Astrocyte (in vitro differentiated cells and primary cell): ENCODE results near the gene DIAPH2. TPM values are rescaled to one million over a fixed set of nuclear protein-coding genes. Genes with fewer than 3 reads are reported as not detected.

ENCODE experiments used
- DNase-seq: peaks from one replicate; pipeline ENCODE4 v3.0.0-alpha.2; 2010; ENCODE audit warnings: low read depth
- FAIRE-seq: peaks from 2 replicates; lab custom pipeline; 2011; peaks lifted over from hg19 to GRCh38; lab: Jason Lieb, UNC
- H2AFZ ChIP-seq: 2 replicates; pipeline ENCODE4 v1.6.0; 2012; ENCODE audit warnings: low read depth, low read length, inconsistent platforms
- H3K27ac ChIP-seq: 2 replicates; pipeline ENCODE4 v1.5.1; 2011; ENCODE audit warnings: low read depth, low read length, inconsistent platforms
- H3K27me3 ChIP-seq: 2 replicates; pipeline ENCODE4 v1.6.0; 2011; ENCODE audit warnings: low read length, inconsistent platforms; ENCODE audit not compliant: insufficient read depth
- H3K36me3 ChIP-seq: 2 replicates; pipeline ENCODE4 v1.5.1; 2011; ENCODE audit warnings: low read length, inconsistent platforms; ENCODE audit not compliant: insufficient read depth
- H3K4me1 ChIP-seq: 2 replicates; pipeline ENCODE4 v1.5.1; 2011; ENCODE audit warnings: low read length, inconsistent platforms; ENCODE audit not compliant: insufficient read depth
- H3K4me2 ChIP-seq: 2 replicates; pipeline ENCODE4 v1.6.0; 2012; ENCODE audit warnings: low read length, inconsistent platforms
- H3K4me3 ChIP-seq: 2 replicates; pipeline ENCODE4 v1.5.1; 2011; ENCODE audit warnings: low read depth, mild to moderate bottlenecking, low read length, inconsistent platforms; ENCODE audit not compliant: insufficient read depth
- H3K79me2 ChIP-seq: 2 replicates; pipeline ENCODE4 v1.6.0; 2012; ENCODE audit warnings: mild to moderate bottlenecking, low read length, inconsistent platforms; ENCODE audit not compliant: insufficient read depth
- H3K9ac ChIP-seq: 2 replicates; pipeline ENCODE4 v1.6.0; 2012; ENCODE audit warnings: mild to moderate bottlenecking, low read length, inconsistent platforms
- H3K9me3 ChIP-seq: 2 replicates; pipeline ENCODE4 v1.5.1; 2012; ENCODE audit warnings: low read depth, mild to moderate bottlenecking, low read length, inconsistent platforms; ENCODE audit not compliant: insufficient read depth
- H4K20me1 ChIP-seq: 2 replicates; pipeline ENCODE4 v1.6.0; 2012; ENCODE audit warnings: low read length, inconsistent platforms; ENCODE audit not compliant: insufficient read depth
- H3K27ac Mint-ChIP-seq: one replicate; pipeline ENCODE4 v1.8.0; 2021; ENCODE audit warnings: mild to moderate bottlenecking, mixed read lengths; ENCODE audit not compliant: unreplicated experiment
- H3K27me3 Mint-ChIP-seq: one replicate; pipeline ENCODE4 v1.8.0; 2021; ENCODE audit warnings: low read depth, mixed read lengths; ENCODE audit not compliant: unreplicated experiment
- H3K36me3 Mint-ChIP-seq: one replicate; pipeline ENCODE4 v1.8.0; 2021; ENCODE audit warnings: low read depth, mixed read lengths; ENCODE audit not compliant: unreplicated experiment
- H3K4me1 Mint-ChIP-seq: one replicate; pipeline ENCODE4 v1.8.0; 2021; ENCODE audit warnings: low read depth, mixed read lengths; ENCODE audit not compliant: unreplicated experiment
- H3K4me3 Mint-ChIP-seq: one replicate; pipeline ENCODE4 v1.8.0; 2021; ENCODE audit warnings: mild to moderate bottlenecking, moderate library complexity, mixed read lengths; ENCODE audit not compliant: unreplicated experiment
- H3K9me3 Mint-ChIP-seq: one replicate; pipeline ENCODE4 v1.8.0; 2021; ENCODE audit warnings: mild to moderate bottlenecking, mixed read lengths; ENCODE audit not compliant: unreplicated experiment
- CTCF ChIP-seq: IDR thresholded peaks from 2 replicates; pipeline ENCODE4 v1.5.1; 2011; ENCODE audit warnings: low read depth, mild to moderate bottlenecking, inconsistent platforms, low read length, moderate library complexity; ENCODE audit not compliant: insufficient read depth
- EZH2 ChIP-seq: IDR thresholded peaks from 2 replicates; pipeline ENCODE4 v1.6.1; 2012; ENCODE audit warnings: mild to moderate bottlenecking, low read length, inconsistent platforms; ENCODE audit not compliant: insufficient read depth
- total RNA-seq: library from RNA; stranded (reverse); gene quantifications from 2 replicates; pipeline ENCODE4 v1.2.1, GENCODE V29; 2021

DIAPH2 gene
- total RNA-seq, 1 donor from 2014 or later: 9.8 TPM

GRCh38 chrX:97633798-97634197 lies 949.2 kb downstream of the DIAPH2 start:
- no peak for DNase-seq
- H3K9ac ChIP-seq: no peak overlapping the region
- no peaks in the 10 kb centered on the region for H3K36me3 Mint-ChIP-seq
- no peak overlapping the region for H2AFZ ChIP-seq
- H3K9me3 ChIP-seq: no peaks in the 10 kb centered on the region
- H3K9me3 Mint-ChIP-seq: no peaks in the 10 kb centered on the region
- H3K4me1 ChIP-seq: no peaks in the 10 kb centered on the region
- no peak for FAIRE-seq
- H3K79me2 ChIP-seq: no peaks in the 10 kb centered on the region
- H3K4me2 ChIP-seq: no peak overlapping the region
- H3K27ac Mint-ChIP-seq: no peak overlapping the region
- no peaks in the 10 kb centered on the region for H3K27me3 Mint-ChIP-seq
- no peak overlapping the region for H3K27ac ChIP-seq
- TF ChIP-seq CTCF (no peak), EZH2 (no peak)
- no peak overlapping the region for H3K4me3 Mint-ChIP-seq
- no peaks in the 10 kb centered on the region for H3K36me3 ChIP-seq
- H4K20me1 ChIP-seq: no peaks in the 10 kb centered on the region
- H3K27me3 ChIP-seq: no peaks in the 10 kb centered on the region
- no peak overlapping the region for H3K4me3 ChIP-seq
- no peaks in the 10 kb centered on the region for H3K4me1 Mint-ChIP-seq

- Histone ChIP-seq H4K20me1 (no peaks in the 10 kb centered on the region), H3K27ac (no peak overlapping the region), H3K36me3 (no peaks in the 10 kb centered on the region), H3K9ac (no peak overlapping the region), H2AFZ (no peak overlapping the region), H3K4me3 (no peak overlapping the region), H3K9me3 (no peaks in the 10 kb centered on the region), H3K4me2 (no peak overlapping the region), H3K27me3 (no peaks in the 10 kb centered on the region), H3K79me2 (no peaks in the 10 kb centered on the region), H3K4me1 (no peaks in the 10 kb centered on the region)
- TF ChIP-seq EZH2 (no peak), CTCF (no peak)
- no peaks in the 10 kb centered on the region for H3K4me1 Mint-ChIP-seq
- no peak overlapping the region for H3K4me3 Mint-ChIP-seq
- H3K9me3 Mint-ChIP-seq: no peaks in the 10 kb centered on the region
- H3K27ac Mint-ChIP-seq: no peak overlapping the region
- DNase-seq (no peak), FAIRE-seq (no peak)
- no peaks in the 10 kb centered on the region for H3K27me3 Mint-ChIP-seq
- H3K36me3 Mint-ChIP-seq: no peaks in the 10 kb centered on the region
These were observed 952.0 kb downstream of the DIAPH2 start for GRCh38 chrX:97636473-97637140.

GRCh38 chrX:97637289-97637688 lies 952.6 kb downstream of the DIAPH2 start:
- no peak overlapping the region for H3K9ac ChIP-seq
- no peaks in the 10 kb centered on the region for H3K4me1 Mint-ChIP-seq
- no peak overlapping the region for H2AFZ ChIP-seq
- FAIRE-seq: peak; percentile 93
- H3K27ac Mint-ChIP-seq: no peak overlapping the region
- TF ChIP-seq EZH2 (no peak), CTCF (no peak)
- no peaks in the 10 kb centered on the region for H3K79me2 ChIP-seq
- no peak overlapping the region for H3K27ac ChIP-seq
- no peak overlapping the region for H3K4me2 ChIP-seq
- H3K27me3 Mint-ChIP-seq: no peaks in the 10 kb centered on the region
- H3K36me3 Mint-ChIP-seq: no peaks in the 10 kb centered on the region
- no peaks in the 10 kb centered on the region for H3K36me3 ChIP-seq
- no peaks in the 10 kb centered on the region for H3K4me1 ChIP-seq
- H3K9me3 ChIP-seq: no peaks in the 10 kb centered on the region
- no peaks in the 10 kb centered on the region for H4K20me1 ChIP-seq
- no peak overlapping the region for H3K4me3 Mint-ChIP-seq
- DNase-seq: no peak
- no peaks in the 10 kb centered on the region for H3K27me3 ChIP-seq
- H3K9me3 Mint-ChIP-seq: no peaks in the 10 kb centered on the region
- no peak overlapping the region for H3K4me3 ChIP-seq
